PC-9 (cell line): ENCODE data around the gene NF2.

Experiments
- CTCF ChIP-seq: fragments of 200-600 bp; sonication (generic); conservative IDR thresholded peaks from 2 replicates; pipeline ENCODE4 v1.6.1; 2017; ENCODE audit warnings: mixed run types, antibody characterized with exemption, mild to moderate bottlenecking, moderate library complexity
- EZH2 ChIP-seq: fragments of 200-600 bp; sonication (generic); IDR thresholded peaks from 2 replicates; pipeline ENCODE4 v1.8.0; 2017; ENCODE audit warnings: antibody characterized with exemption, low read depth

GRCh38 chr22:29697853-29698598 lies 94.6 kb downstream of the NF2 start:
- TF ChIP-seq CTCF (no peak), EZH2 (no peak)
